Peyer's patch (tissue), 4 donors: ENCODE measurements around the gene PTBP1. TPM values are rescaled to one million over a fixed set of nuclear protein-coding genes. Genes with fewer than 3 reads are reported as not detected.
"Not testable (repeated sequence)": the region's sequence is repeated elsewhere in the genome, so short reads cannot be mapped to it uniquely, and the experiment has no call there.

Source experiments
- DNase-seq, 3 donors: peaks; one replicate each; pipeline ENCODE4 v3.0.0-alpha.2; 2017 to 2019
- H3K27ac ChIP-seq, 4 donors: fragments of 200-600 bp; sonication (generic); one replicate each; pipeline ENCODE4 v1.5.1; 2016 to 2019
- H3K27me3 ChIP-seq, 2 donors: fragments of 200-600 bp; sonication (generic); one replicate each; pipeline ENCODE4 v1.5.1; 2019
- H3K36me3 ChIP-seq, 3 donors: fragments of 200-600 bp; sonication (generic); one replicate each; pipeline ENCODE4 v1.5.1; 2016 to 2019
- H3K4me1 ChIP-seq, 4 donors: fragments of 200-600 bp; sonication (generic); one replicate each; pipeline ENCODE4 v1.5.1; 2016 to 2019
- H3K4me3 ChIP-seq, 4 donors: fragments of 200-600 bp; sonication (generic); 1 replicate in 3 of 4; 2 replicates in 1 of 4; pipeline ENCODE4 v1.5.1; 2016 to 2019; ENCODE audit warnings: mild to moderate bottlenecking in 1 of 4
- H3K9me3 ChIP-seq, 4 donors: fragments of 200-600 bp; sonication (generic); one replicate each; pipeline ENCODE4 v1.5.1; 2016 to 2019; ENCODE audit warnings: mild to moderate bottlenecking in 1 of 4
- CTCF ChIP-seq, 6 experiments: fragments of 450-650 bp in 4 of 6; fragments of 200-600 bp in 2 of 6; sonication (generic) in 1 of 6; IDR thresholded peaks; one replicate each; pipeline ENCODE4 v1.5.1; 2017 to 2019; ENCODE audit warnings: antibody characterized with exemption in 6 of 6, mild to moderate bottlenecking in 3 of 6, moderate library complexity in 1 of 6
- POLR2A ChIP-seq, 2 donors: fragments of 450-650 bp; IDR thresholded peaks; one replicate each; pipeline ENCODE4 v1.5.1; 2017; ENCODE audit warnings: antibody characterized with exemption in 2 of 2, mild to moderate bottlenecking in 2 of 2, moderate library complexity in 2 of 2
- total RNA-seq, 4 donors: library from RNA; depleted of rRNA; stranded (reverse); fragments of >200 nt; gene quantifications; one replicate each; pipeline ENCODE4 v1.1.0, GENCODE V29; 2016

PTBP1 gene
- total RNA-seq, 4 donors from 2014 or later: 173 to 436 (median 229) TPM

- no peaks in the 10 kb centered on the region for H3K9me3 ChIP-seq
- peak overlapping the region; percentile 55 to 83 (median 68) for H3K27ac ChIP-seq
- no peaks in the 10 kb centered on the region for H3K4me1 ChIP-seq
- no peaks in the 10 kb centered on the region for H3K36me3 ChIP-seq
- no peak for TF ChIP-seq POLR2A (IDR thresholded peaks at IDR 0.05)
- TF ChIP-seq CTCF (IDR thresholded peaks at IDR 0.05): no peak
- peak; percentile 42 to 84 (median 74) for DNase-seq
- H3K4me3 ChIP-seq: no peak overlapping the region
- H3K27me3 ChIP-seq: peaks cover 0 to 16% of the 10 kb centered on the region in 2 donors
Observed at GRCh38 chr19:850221-850978, 53.1 kb downstream of the PTBP1 start.

- Histone ChIP-seq H3K4me1 (no peaks in the 10 kb centered on the region), H3K4me3 (no peak overlapping the region), H3K27me3 (peaks cover 0 to 15% of the 10 kb centered on the region in 2 donors), H3K9me3 (no peaks in the 10 kb centered on the region), H3K36me3 (no peaks in the 10 kb centered on the region), H3K27ac (peak overlapping the region; percentile 55 to 83 (median 68))
- no peak for DNase-seq
- TF ChIP-seq POLR2A (IDR thresholded peaks at IDR 0.05) (no peak), CTCF (IDR thresholded peaks at IDR 0.05) (no peak)
Observed at GRCh38 chr19:850979-851335, 53.7 kb downstream of the PTBP1 start.

GRCh38 chr19:852136-853013 lies 55.1 kb downstream of the PTBP1 start, which contains the start of gene ELANE:
Gene ELANE, plus strand, starts transcription at chr19:852303. Its CDS starts 26 bp downstream, at chr19:852329.
- H3K9me3 ChIP-seq: no peaks in the 10 kb centered on the region
- no peak for TF ChIP-seq POLR2A (IDR thresholded peaks at IDR 0.05)
- TF ChIP-seq CTCF (IDR thresholded peaks at IDR 0.05): no peak
- no peaks in the 10 kb centered on the region for H3K4me1 ChIP-seq
- no peak within 1 kb of the TSS for H3K4me3 ChIP-seq
- no peak for DNase-seq
- H3K27ac ChIP-seq: peak within 1 kb of the TSS; percentile 55 to 83 (median 68)
- H3K36me3 ChIP-seq: no peaks in the 10 kb centered on the region
- H3K27me3 ChIP-seq: peaks cover 0 to 8% of the 10 kb centered on the region in 2 donors

- Histone ChIP-seq H3K36me3 (no peaks in the 10 kb centered on the region), H3K27me3 (peaks cover 0 to 8% of the 10 kb centered on the region in 2 donors), H3K4me3 (no peak overlapping the region), H3K4me1 (no peaks in the 10 kb centered on the region), H3K9me3 (no peaks in the 10 kb centered on the region), H3K27ac (no peak overlapping the region)
- TF ChIP-seq POLR2A (IDR thresholded peaks at IDR 0.05) (no peak), CTCF (IDR thresholded peaks at IDR 0.05) (no peak)
- DNase-seq: no peak
Observed at GRCh38 chr19:853014-853585, 55.8 kb downstream of the PTBP1 start.

GRCh38 chr19:853614-854220 lies 56.5 kb downstream of the PTBP1 start:
- not testable (repeated sequence) for H3K27me3 ChIP-seq, H3K4me3 ChIP-seq, DNase-seq, H3K4me1 ChIP-seq, H3K36me3 ChIP-seq, H3K27ac ChIP-seq, H3K9me3 ChIP-seq
